ENCODE measurements around the gene DAB2IP.

DAB2IP gene

GRCh38 chr9:121782514-121783110 lies 131.2 kb downstream of the DAB2IP start:
- TF ChIP-seq Cebpa-rat (IDR thresholded peaks at IDR 0.05) = no peak
- H3K9ac ChIP-seq = peak overlapping the region; percentile 76
- no peak overlapping the region for H3K4me3 ChIP-seq
- peak overlapping the region; percentile 92 for H3K27ac ChIP-seq
- peaks cover 76% of the 10 kb centered on the region for H3K4me1 ChIP-seq
- H3K27me3 ChIP-seq = no peaks in the 10 kb centered on the region
- H3K9me3 ChIP-seq = peaks cover 13% of the 10 kb centered on the region
- H4K20me1 ChIP-seq = no peaks in the 10 kb centered on the region
- peaks cover 36% of the 10 kb centered on the region for H3K36me3 ChIP-seq
- H3K4me2 ChIP-seq = peak overlapping the region; percentile 99

DNA sequence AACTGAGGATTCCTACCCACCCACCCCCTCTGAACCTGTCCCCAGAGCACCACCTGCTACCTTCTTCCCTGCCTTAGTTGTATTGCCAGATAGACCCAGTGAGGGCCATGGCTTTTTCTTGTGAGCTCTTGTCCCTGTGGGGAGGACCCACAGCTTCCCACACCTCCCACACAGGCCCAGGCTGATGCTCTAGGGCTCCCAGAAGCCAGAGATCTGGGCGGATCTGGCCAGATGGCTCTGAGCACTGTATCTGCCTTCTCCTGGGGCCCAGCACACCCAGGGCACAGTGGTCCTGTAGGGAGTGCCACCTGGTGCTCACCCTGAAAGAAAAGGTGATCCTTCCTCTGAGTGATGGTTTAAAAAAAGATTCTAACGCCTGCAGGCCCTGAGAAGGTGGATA lies 131.7 kb downstream of the DAB2IP start:
- Histone ChIP-seq H3K27ac (peak overlapping the region; percentile 92), H3K9ac (peak overlapping the region; percentile 76), H3K27me3 (no peaks in the 10 kb centered on the region), H3K4me3 (peak overlapping the region; percentile 54), H3K4me2 (peak overlapping the region; percentile 99), H3K4me1 (peaks cover 80% of the 10 kb centered on the region), H3K36me3 (peaks cover 31% of the 10 kb centered on the region), H4K20me1 (no peaks in the 10 kb centered on the region), H3K9me3 (peaks cover 8% of the 10 kb centered on the region)
- no peak for TF ChIP-seq Cebpa-rat (IDR thresholded peaks at IDR 0.05)

GRCh38 chr9:121783521-121784507 lies 132.4 kb downstream of the DAB2IP start:
- H3K4me1 ChIP-seq = peaks cover 87% of the 10 kb centered on the region
- H3K4me3 ChIP-seq = peak overlapping the region; percentile 54
- H3K27ac ChIP-seq = peak overlapping the region; percentile 92
- no peak for TF ChIP-seq Cebpa-rat (IDR thresholded peaks at IDR 0.05)
- H4K20me1 ChIP-seq = no peaks in the 10 kb centered on the region
- peak overlapping the region; percentile 99 for H3K4me2 ChIP-seq
- H3K36me3 ChIP-seq = peaks cover 24% of the 10 kb centered on the region
- H3K9ac ChIP-seq = peak overlapping the region; percentile 76
- H3K9me3 ChIP-seq = peaks cover 1% of the 10 kb centered on the region; the same call in 1 of the 2 replicates
- H3K27me3 ChIP-seq = no peaks in the 10 kb centered on the region

- Histone ChIP-seq H3K9me3 (no peaks in the 10 kb centered on the region), H4K20me1 (no peaks in the 10 kb centered on the region), H3K27me3 (no peaks in the 10 kb centered on the region), H3K27ac (peak overlapping the region; percentile 92), H3K4me3 (0 out of 2 replicates have a peak overlapping the region, but pooled peaks have one; percentile 54), H3K9ac (peak overlapping the region; percentile 76), H3K4me1 (peaks cover 83% of the 10 kb centered on the region), H3K4me2 (peak overlapping the region; percentile 99), H3K36me3 (peaks cover 24% of the 10 kb centered on the region)
- no peak for TF ChIP-seq Cebpa-rat (IDR thresholded peaks at IDR 0.05)
These were observed 133.4 kb downstream of the DAB2IP start for GRCh38 chr9:121784731-121785411.

GRCh38 chr9:121785673-121786542 lies 134.5 kb downstream of the DAB2IP start:
- Histone ChIP-seq H3K4me1 (peaks cover 72% of the 10 kb centered on the region), H3K4me2 (peak overlapping the region; percentile 99; the same call in 1 of the 2 replicates), H4K20me1 (no peaks in the 10 kb centered on the region), H3K36me3 (peaks cover 17% of the 10 kb centered on the region), H3K4me3 (no peak overlapping the region), H3K27ac (peak overlapping the region; percentile 92; the same call in 1 of the 2 replicates), H3K9ac (no peak overlapping the region; the same call in 1 of the 2 replicates), H3K27me3 (no peaks in the 10 kb centered on the region), H3K9me3 (no peaks in the 10 kb centered on the region)
- TF ChIP-seq Cebpa-rat (IDR thresholded peaks at IDR 0.05) = no peak

GRCh38 chr9:121786543-121786948 lies 135.1 kb downstream of the DAB2IP start:
- no peak for TF ChIP-seq Cebpa-rat (IDR thresholded peaks at IDR 0.05)
- peaks cover 10% of the 10 kb centered on the region for H3K36me3 ChIP-seq
- H3K9me3 ChIP-seq = no peaks in the 10 kb centered on the region
- H3K4me2 ChIP-seq = no peak overlapping the region
- H3K9ac ChIP-seq = no peak overlapping the region
- no peaks in the 10 kb centered on the region for H3K27me3 ChIP-seq
- peaks cover 66% of the 10 kb centered on the region for H3K4me1 ChIP-seq
- H4K20me1 ChIP-seq = no peaks in the 10 kb centered on the region
- no peak overlapping the region for H3K4me3 ChIP-seq
- H3K27ac ChIP-seq = 0 out of 2 replicates have a peak overlapping the region, but pooled peaks have one; percentile 92

GRCh38 chr9:121786998-121787422 lies 135.6 kb downstream of the DAB2IP start:
- Histone ChIP-seq H3K9me3 (no peaks in the 10 kb centered on the region), H4K20me1 (no peaks in the 10 kb centered on the region), H3K27me3 (no peaks in the 10 kb centered on the region), H3K4me1 (peaks cover 61% of the 10 kb centered on the region), H3K9ac (no peak overlapping the region), H3K4me3 (no peak overlapping the region), H3K4me2 (no peak overlapping the region), H3K27ac (0 out of 2 replicates have a peak overlapping the region, but pooled peaks have one; percentile 92), H3K36me3 (peaks cover 6% of the 10 kb centered on the region)
- no peak for TF ChIP-seq Cebpa-rat (IDR thresholded peaks at IDR 0.05)

GRCh38 chr9:121788686-121789366 lies 137.4 kb downstream of the DAB2IP start:
- no peak overlapping the region for H3K4me3 ChIP-seq
- H3K4me1 ChIP-seq = peaks cover 43% of the 10 kb centered on the region
- TF ChIP-seq Cebpa-rat (IDR thresholded peaks at IDR 0.05) = no peak
- no peak overlapping the region for H3K27ac ChIP-seq
- no peak overlapping the region for H3K9ac ChIP-seq
- H4K20me1 ChIP-seq = no peaks in the 10 kb centered on the region
- no peaks in the 10 kb centered on the region for H3K36me3 ChIP-seq
- H3K4me2 ChIP-seq = peak overlapping the region; percentile 57
- H3K27me3 ChIP-seq = no peaks in the 10 kb centered on the region
- no peaks in the 10 kb centered on the region for H3K9me3 ChIP-seq

Data from BLaER1 (cell line).